Effector memory CD4-positive, alpha-beta T cell (primary cell): ENCODE measurements around the gene MTCL1.

Source experiments
- DNase-seq, 3 donors: peaks; one replicate each; pipeline ENCODE4 v3.0.0-alpha.2; 2020
- H3K27ac ChIP-seq: 2 replicates; pipeline ENCODE4 v1.7.0; 2013; ENCODE audit warnings: mild to moderate bottlenecking, low read length, moderate library complexity; ENCODE audit not compliant: insufficient read depth, poor library complexity, severe bottlenecking
- H3K27me3 ChIP-seq: replicated peaks from 2 replicates; pipeline ENCODE4 v1.7.0; 2013; ENCODE audit warnings: mild to moderate bottlenecking, low read length; ENCODE audit not compliant: insufficient read depth, control insufficient read depth, poor library complexity, severe bottlenecking
- H3K36me3 ChIP-seq: 2 replicates; pipeline ENCODE4 v1.7.0; 2013; ENCODE audit warnings: mild to moderate bottlenecking, low read length, moderate library complexity; ENCODE audit not compliant: control insufficient read depth, insufficient read depth
- H3K4me1 ChIP-seq: 2 replicates; pipeline ENCODE4 v1.7.0; 2013; ENCODE audit warnings: low read length, mild to moderate bottlenecking; ENCODE audit not compliant: control insufficient read depth, insufficient read depth, poor library complexity, severe bottlenecking
- H3K4me3 ChIP-seq: 2 replicates; pipeline ENCODE4 v1.7.0; 2013; ENCODE audit warnings: low read length, low read depth, mild to moderate bottlenecking; ENCODE audit not compliant: insufficient read depth, poor library complexity, severe bottlenecking
- H3K9me3 ChIP-seq: 2 replicates; pipeline ENCODE4 v1.7.0; 2013; ENCODE audit warnings: mild to moderate bottlenecking, low read length, moderate library complexity; ENCODE audit not compliant: control insufficient read depth

Gene MTCL1

DNA sequence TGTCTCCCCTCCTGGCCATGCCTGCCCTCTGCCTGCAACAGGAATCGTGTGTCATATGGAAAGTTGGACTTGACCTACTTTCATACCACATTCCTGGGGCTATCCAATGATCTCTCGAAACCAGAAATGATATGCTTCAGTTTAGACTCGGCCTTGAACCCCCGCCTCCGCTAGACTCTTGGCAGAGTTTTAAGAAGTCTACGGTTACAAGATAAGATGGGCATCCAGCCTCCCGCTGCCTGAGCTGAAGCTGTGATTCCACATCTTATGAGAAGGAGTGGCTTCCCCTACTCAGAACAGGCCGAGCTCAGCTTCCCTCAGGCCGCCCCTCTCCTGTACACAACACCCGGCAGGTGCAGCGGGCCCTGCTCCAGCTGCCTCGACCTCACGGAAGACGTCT, 73.9 kb downstream of the MTCL1 start:
- H3K36me3 ChIP-seq = no peaks in the 10 kb centered on the region
- no peak overlapping the region for H3K27ac ChIP-seq
- H3K4me1 ChIP-seq = no peaks in the 10 kb centered on the region
- H3K4me3 ChIP-seq = no peak overlapping the region
- H3K27me3 ChIP-seq = no peaks in the 10 kb centered on the region
- DNase-seq = no peak
- no peaks in the 10 kb centered on the region for H3K9me3 ChIP-seq

DNA sequence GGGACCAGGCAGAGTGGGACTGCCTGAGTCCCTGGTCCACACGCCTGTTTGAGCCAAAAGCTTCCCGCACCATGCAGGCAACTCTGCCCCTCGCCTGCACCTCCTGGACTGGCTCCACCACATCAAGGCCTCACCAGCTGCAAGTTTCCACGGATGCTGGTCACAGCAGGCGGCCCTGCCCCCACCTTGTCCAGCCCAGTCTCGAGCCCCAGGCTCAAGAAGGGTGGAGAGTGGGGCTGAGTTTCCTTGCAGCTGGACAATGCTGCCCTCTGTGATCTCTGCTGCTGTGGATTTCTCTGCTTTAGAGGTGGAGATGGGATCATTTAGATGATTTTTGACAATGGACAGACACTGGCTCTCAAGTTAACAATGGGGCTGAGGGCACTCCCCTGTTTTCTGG, 74.9 kb downstream of the MTCL1 start:
- H3K27ac ChIP-seq = no peak overlapping the region
- H3K4me3 ChIP-seq = no peak overlapping the region
- no peaks in the 10 kb centered on the region for H3K36me3 ChIP-seq
- no peak for DNase-seq
- no peaks in the 10 kb centered on the region for H3K27me3 ChIP-seq
- H3K9me3 ChIP-seq = no peaks in the 10 kb centered on the region
- no peaks in the 10 kb centered on the region for H3K4me1 ChIP-seq

DNA sequence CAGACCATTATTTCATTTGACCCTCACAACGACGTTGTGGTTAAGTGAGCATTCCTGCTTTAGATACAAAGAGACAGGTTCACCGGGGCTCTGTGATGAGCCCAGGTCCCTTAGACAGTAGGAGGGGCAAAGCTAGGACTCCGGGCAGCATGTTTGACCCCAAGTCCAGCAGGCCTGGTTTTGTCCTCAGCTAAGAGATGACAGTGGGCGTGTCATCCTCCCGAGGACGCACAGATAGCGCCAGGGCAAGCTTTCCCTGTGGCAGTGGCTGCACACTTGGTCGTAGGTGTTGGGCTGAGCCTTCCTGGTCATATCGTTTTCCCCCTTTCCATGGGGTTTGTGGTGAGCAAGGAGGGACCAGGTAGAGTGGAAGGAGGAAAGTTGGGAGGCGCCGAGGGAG, 76.3 kb downstream of the MTCL1 start:
- no peaks in the 10 kb centered on the region for H3K36me3 ChIP-seq
- H3K27ac ChIP-seq = no peak overlapping the region
- no peaks in the 10 kb centered on the region for H3K4me1 ChIP-seq
- no peaks in the 10 kb centered on the region for H3K9me3 ChIP-seq
- H3K4me3 ChIP-seq = no peak overlapping the region
- no peak for DNase-seq
- H3K27me3 ChIP-seq = no peaks in the 10 kb centered on the region

DNA sequence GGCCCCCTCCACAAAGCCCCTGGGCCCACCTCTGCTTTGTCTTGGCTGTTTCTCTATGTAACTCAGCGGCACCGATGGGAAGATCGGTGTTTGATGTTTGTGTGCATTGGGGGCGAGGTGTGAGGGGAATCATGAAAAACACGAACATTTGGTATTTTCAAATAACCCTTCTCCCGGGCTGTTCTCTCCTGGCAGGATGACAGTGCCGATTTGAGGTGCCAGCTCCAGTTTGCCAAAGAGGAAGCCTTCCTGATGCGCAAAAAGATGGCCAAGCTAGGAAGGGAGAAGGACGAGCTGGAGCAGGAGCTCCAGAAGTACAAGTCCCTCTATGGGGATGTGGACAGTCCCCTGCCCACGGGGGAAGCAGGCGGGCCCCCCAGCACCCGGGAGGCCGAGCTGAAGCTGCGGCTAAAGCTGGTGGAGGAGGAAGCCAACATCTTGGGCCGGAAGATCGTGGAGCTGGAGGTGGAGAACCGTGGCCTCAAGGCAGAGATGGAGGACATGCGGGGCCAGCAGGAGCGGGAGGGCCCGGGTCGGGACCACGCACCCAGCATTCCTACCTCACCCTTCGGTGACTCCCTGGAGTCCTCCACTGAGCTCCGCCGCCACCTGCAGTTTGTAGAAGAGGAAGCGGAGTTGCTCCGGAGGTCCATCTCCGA, 78.1 kb downstream of the MTCL1 start:
- no peak for DNase-seq
- Histone ChIP-seq H3K4me1 (no peaks in the 10 kb centered on the region), H3K4me3 (no peak overlapping the region), H3K36me3 (no peaks in the 10 kb centered on the region), H3K9me3 (no peaks in the 10 kb centered on the region), H3K27ac (no peak overlapping the region), H3K27me3 (peaks cover 7% of the 10 kb centered on the region)

DNA sequence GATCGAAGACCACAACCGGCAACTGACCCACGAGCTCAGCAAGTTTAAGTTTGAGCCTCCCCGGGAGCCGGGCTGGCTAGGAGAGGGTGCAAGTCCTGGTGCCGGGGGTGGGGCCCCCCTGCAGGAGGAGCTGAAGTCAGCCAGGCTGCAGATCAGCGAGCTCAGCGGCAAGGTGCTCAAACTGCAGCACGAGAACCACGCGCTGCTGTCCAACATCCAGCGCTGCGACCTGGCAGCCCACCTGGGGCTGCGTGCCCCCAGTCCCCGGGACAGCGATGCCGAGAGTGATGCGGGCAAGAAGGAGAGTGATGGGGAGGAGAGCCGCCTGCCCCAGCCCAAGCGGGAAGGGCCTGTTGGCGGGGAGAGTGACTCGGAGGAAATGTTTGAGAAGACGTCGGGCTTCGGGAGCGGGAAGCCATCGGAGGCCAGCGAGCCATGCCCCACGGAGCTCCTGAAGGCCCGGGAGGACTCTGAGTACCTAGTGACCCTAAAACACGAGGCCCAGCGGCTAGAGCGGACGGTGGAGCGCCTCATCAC, 78.7 kb downstream of the MTCL1 start:
- H3K4me3 ChIP-seq = no peak overlapping the region
- H3K9me3 ChIP-seq = no peaks in the 10 kb centered on the region
- H3K27ac ChIP-seq = no peak overlapping the region
- no peaks in the 10 kb centered on the region for H3K4me1 ChIP-seq
- no peak for DNase-seq
- H3K27me3 ChIP-seq = peaks cover 7% of the 10 kb centered on the region
- H3K36me3 ChIP-seq = no peaks in the 10 kb centered on the region

DNA sequence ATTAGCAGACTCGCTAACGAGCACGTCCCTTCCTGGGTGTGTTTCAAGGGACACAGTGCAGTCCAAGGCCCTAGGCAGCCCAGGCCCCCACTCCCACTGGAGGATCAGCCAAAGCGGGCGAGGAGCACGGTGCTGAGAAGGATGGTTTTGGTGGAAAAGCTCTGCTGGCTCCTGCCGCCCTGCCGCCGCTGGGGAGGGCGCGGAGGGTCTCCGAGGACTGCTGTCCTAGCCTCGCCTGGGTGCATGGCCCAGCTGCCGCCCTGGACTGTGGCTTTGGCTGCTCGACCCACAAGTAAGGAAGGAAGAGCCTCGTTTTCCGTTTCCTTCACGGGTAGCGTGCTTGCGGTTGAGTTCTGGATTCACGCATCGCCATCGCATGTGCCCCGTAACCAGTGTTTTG, 79.9 kb downstream of the MTCL1 start:
- no peaks in the 10 kb centered on the region for H3K36me3 ChIP-seq
- no peaks in the 10 kb centered on the region for H3K4me1 ChIP-seq
- DNase-seq = no peak
- no peak overlapping the region for H3K27ac ChIP-seq
- no peak overlapping the region for H3K4me3 ChIP-seq
- no peaks in the 10 kb centered on the region for H3K9me3 ChIP-seq
- peaks cover 7% of the 10 kb centered on the region for H3K27me3 ChIP-seq

DNA sequence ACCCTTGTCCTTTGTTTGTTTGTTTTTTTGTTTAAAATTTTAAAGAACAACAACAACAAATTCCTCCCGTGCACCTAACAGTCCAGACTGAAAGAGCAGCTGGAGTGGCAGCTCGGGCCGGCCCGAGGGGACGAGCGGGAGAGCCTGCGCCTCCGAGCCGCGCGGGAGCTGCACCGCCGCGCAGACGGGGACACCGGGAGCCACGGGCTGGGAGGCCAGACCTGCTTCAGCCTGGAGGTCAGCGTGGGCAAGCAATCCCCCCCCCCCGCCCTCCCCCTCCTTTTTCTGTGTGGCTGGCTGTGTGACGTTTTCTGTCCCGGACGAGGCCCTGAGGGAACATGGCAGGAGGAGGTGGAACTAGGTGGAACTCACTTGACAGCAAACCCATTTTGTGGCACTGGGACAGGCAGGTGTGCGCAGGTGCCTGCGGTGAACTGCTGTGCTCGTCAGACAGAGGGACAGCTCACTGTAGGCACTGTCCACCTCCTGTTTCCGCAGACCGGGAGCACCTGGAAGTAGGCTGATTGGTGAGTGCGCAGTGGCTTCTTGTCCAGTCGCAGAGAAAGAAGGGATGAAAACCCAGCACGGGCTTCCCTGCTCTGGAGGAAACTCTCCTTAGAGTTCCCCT, 80.6 kb downstream of the MTCL1 start:
- Histone ChIP-seq H3K27ac (no peak overlapping the region), H3K9me3 (no peaks in the 10 kb centered on the region), H3K36me3 (no peaks in the 10 kb centered on the region), H3K4me3 (no peak overlapping the region), H3K27me3 (peaks cover 7% of the 10 kb centered on the region), H3K4me1 (no peaks in the 10 kb centered on the region)
- no peak for DNase-seq

DNA sequence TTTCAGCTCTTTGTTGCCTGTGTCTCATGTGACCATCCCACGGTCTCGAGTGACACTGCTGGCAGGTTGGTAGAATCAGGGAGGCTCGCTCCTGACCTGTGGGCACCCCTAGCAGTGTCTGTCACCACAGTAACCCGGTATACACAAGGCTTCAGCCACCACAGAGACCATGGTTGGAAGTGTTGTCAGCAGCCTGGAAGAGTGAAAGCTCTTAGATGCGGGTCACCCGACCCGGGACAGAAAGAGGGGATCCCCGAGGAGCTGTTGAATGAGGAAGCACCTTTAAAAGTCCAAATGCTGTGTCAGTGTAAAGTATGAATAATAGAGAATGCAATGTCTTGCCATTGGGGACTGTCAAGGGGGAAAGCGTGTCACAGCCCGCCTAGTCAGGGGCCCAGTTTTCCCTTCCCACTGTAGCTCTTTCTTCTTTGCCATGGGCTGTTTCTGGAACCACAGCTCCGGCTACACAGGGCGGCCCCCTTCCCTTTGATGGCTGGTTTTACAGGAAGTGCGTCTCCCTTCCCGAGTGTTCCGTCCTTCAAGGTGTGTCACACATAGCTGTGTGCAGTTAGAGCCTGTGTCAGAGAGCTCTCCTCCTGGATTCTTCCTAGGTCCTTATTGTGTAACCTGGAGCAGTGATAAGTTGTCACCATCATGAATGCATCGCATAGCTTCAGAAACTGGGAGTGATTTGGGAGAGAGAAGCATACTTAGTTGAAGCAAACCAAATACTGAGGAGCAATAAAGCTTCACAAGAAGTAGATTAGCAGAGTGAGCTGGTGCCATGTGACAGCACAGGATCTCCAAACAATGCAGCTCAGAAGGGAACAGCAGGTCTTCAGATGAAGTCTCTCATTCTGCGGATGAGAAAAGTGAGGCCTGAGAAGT, 81.4 kb downstream of the MTCL1 start:
- no peaks in the 10 kb centered on the region for H3K9me3 ChIP-seq
- no peaks in the 10 kb centered on the region for H3K4me1 ChIP-seq

DNA sequence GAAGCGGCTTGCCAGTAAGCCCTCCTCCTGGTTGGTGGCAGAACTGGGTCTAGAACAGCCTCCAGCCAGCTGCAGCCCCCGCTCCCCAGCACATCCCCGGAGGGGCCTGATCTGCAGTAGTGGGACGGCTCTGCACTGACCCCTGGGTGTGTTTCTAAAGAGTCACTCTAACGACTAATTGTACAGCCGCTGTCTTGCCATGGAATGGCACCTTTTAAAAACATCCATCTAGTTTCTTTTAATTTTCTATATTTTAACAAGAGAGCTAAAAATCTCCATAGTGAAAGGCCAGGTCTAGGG, 82.0 kb downstream of the MTCL1 start:
- no peak overlapping the region for H3K4me3 ChIP-seq
- H3K27ac ChIP-seq = no peak overlapping the region
- no peaks in the 10 kb centered on the region for H3K36me3 ChIP-seq
- no peak for DNase-seq
- peaks cover 7% of the 10 kb centered on the region for H3K27me3 ChIP-seq
- H3K4me1 ChIP-seq = no peaks in the 10 kb centered on the region
- no peaks in the 10 kb centered on the region for H3K9me3 ChIP-seq

More for the DNA sequence above, 81.4 kb downstream of the MTCL1 start:
- DNase-seq = no peak
- Histone ChIP-seq H3K36me3 (no peaks in the 10 kb centered on the region), H3K27ac (no peak overlapping the region), H3K27me3 (peaks cover 7% of the 10 kb centered on the region), H3K4me3 (no peak overlapping the region)

DNA sequence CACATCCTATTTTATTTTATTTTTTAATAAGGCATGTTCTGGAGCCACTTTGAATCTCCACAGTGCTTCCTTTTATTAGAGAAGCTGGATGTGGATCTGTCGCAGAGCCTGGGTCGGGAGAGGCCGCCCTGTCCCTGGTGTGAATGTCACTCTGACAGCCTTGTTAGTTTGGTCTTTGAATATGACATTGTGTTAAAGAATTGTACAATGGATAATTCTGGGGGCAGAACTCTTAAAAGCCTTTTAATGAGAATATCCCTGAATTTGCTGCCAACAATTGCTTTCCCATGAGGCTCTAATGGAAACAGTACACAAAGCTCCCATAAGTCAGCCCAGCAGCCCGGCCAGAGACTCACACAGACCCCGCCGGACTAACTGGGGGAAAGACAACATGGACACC, 82.4 kb downstream of the MTCL1 start:
- no peaks in the 10 kb centered on the region for H3K9me3 ChIP-seq
- DNase-seq = no peak
- H3K36me3 ChIP-seq = no peaks in the 10 kb centered on the region
- H3K27ac ChIP-seq = no peak overlapping the region
- no peak overlapping the region for H3K4me3 ChIP-seq
- H3K4me1 ChIP-seq = no peaks in the 10 kb centered on the region
- H3K27me3 ChIP-seq = peaks cover 7% of the 10 kb centered on the region
